Stimulated activated CD8-positive, alpha-beta memory T cell treated with anti-CD3 and anti-CD28 coated beads, Interleukin-12 subunit alpha, Interleukin-12 subunit beta, amount 100 ng/mL, for 24 hours (primary cell): ENCODE measurements around the gene CLIC1.

ENCODE experiments used
- DNase-seq: peaks from one replicate; pipeline ENCODE4 v3.0.0-alpha.2; 2020; ENCODE audit errors: extremely low read depth

Gene CLIC1

GRCh38 chr6:31768363-31769257, 32.3 kb upstream of the CLIC1 start:
- no peak for DNase-seq

GRCh38 chr6:31767096-31767645, 30.8 kb upstream of the CLIC1 start:
- no peak for DNase-seq

GRCh38 chr6:31765910-31766794, 29.8 kb upstream of the CLIC1 start:
- no peak for DNase-seq

- DNase-seq: no peak
Measured at GRCh38 chr6:31765559-31765909, 29.2 kb upstream of the CLIC1 start.

GRCh38 chr6:31764198-31764597, 27.9 kb upstream of the CLIC1 start:
- DNase-seq: no peak

GRCh38 chr6:31763619-31763940, 27.2 kb upstream of the CLIC1 start:
- no peak for DNase-seq

GRCh38 chr6:31762878-31763618, 26.7 kb upstream of the CLIC1 start:
- DNase-seq: no peak

- DNase-seq: no peak
Measured at GRCh38 chr6:31762356-31762755, 26.0 kb upstream of the CLIC1 start, which contains the start of gene SAPCD1. Gene SAPCD1 (plus strand): TSS chr6:31762656. CDS start chr6:31763055, 399 bp downstream.

- DNase-seq: no peak
Measured at GRCh38 chr6:31761343-31761742, 25.0 kb upstream of the CLIC1 start.

GRCh38 chr6:31760790-31761189, 24.5 kb upstream of the CLIC1 start:
- no peak for DNase-seq

- DNase-seq: no peak
Measured at GRCh38 chr6:31758281-31758680, 22.0 kb upstream of the CLIC1 start.

- no peak for DNase-seq
Measured at GRCh38 chr6:31752739-31753319, 16.5 kb upstream of the CLIC1 start.

GRCh38 chr6:31750411-31751022, 14.2 kb upstream of the CLIC1 start:
- no peak for DNase-seq

GRCh38 chr6:31749301-31750036, 13.1 kb upstream of the CLIC1 start:
- DNase-seq: no peak

GRCh38 chr6:31744422-31744821, 8.1 kb upstream of the CLIC1 start:
- no peak for DNase-seq

GRCh38 chr6:31742894-31743293, 6.6 kb upstream of the CLIC1 start:
- DNase-seq: no peak

GRCh38 chr6:31741815-31742214, 5.5 kb upstream of the CLIC1 start:
- DNase-seq: no peak

GRCh38 chr6:31740397-31741223, 4.3 kb upstream of the CLIC1 start:
- DNase-seq: no peak

GRCh38 chr6:31739639-31740396, 3.5 kb upstream of the CLIC1 start, which contains the start of gene MSH5:
Gene MSH5 (plus strand): TSS chr6:31740005. CDS start chr6:31740467, 462 bp downstream.
- DNase-seq: peak; percentile 84
